ENCODE data around the gene C2CD2.

The C2CD2 gene

DNA sequence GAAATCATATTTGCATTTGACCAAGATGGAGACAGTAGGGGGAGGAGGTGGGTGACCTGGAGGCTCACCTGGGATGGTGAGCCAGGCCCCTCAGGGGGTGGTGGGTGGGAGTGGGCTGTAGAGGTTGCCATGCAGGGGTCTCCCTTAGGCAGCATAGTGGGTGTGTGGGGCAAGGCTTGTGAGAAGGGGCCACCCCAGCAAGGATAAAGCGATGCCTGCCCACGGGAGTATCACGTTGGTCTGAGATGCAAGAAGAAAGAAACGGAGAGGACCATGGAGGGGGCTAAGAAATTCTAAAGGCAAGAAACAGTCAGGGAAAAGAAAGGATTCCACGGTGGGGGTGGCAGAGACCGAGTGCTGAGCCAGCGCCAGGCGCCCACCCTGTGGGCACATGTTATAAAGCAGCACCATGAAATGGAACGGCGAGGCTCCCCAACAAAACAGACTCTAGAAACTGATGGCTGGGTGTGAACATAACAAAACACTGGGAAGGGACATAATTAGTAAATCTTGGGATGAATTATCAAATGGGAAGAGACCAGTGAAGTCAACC, 11.7 kb upstream of the C2CD2 start:
- in situ Hi-C loops (cut with HindIII; ENCODE audit: low sequenced_read_pairs): no loop called here

DNA sequence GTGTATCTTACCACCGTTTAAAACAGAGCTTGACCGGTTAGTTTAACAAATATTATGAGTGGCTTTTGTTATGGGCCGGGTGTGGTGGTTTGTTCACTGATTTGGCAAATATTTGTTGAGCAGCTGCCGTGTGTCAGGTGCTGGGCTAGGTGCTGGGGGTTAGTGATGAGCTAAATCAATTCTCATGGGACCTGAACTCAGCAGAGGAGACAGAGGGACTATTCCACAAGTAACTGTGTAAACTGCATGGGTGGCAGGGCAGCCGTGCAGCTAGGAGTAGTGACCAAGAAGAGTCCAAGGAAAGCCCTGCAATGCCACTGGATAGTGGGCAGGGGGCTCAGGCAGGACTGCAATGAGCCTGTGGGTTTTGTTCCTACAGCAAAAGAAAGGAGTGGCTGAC, 11.2 kb upstream of the C2CD2 start:
- TF ChIP-seq, protein P1, sequence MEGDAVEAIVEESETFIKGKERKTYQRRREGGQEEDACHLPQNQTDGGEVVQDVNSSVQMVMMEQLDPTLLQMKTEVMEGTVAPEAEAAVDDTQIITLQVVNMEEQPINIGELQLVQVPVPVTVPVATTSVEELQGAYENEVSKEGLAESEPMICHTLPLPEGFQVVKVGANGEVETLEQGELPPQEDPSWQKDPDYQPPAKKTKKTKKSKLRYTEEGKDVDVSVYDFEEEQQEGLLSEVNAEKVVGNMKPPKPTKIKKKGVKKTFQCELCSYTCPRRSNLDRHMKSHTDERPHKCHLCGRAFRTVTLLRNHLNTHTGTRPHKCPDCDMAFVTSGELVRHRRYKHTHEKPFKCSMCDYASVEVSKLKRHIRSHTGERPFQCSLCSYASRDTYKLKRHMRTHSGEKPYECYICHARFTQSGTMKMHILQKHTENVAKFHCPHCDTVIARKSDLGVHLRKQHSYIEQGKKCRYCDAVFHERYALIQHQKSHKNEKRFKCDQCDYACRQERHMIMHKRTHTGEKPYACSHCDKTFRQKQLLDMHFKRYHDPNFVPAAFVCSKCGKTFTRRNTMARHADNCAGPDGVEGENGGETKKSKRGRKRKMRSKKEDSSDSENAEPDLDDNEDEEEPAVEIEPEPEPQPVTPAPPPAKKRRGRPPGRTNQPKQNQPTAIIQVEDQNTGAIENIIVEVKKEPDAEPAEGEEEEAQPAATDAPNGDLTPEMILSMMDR (IDR thresholded peaks at IDR 0.05; ENCODE audit: low read depth, low read length): no peak
- no peak for DNase-seq (ENCODE audit: low read depth, low spot score)
- in situ Hi-C loops (cut with HindIII; ENCODE audit: low sequenced_read_pairs): no loop called here
- no peak overlapping the region for H3K4me3 ChIP-seq (ENCODE audit: low read depth, low read length)

More for the DNA sequence above, 11.7 kb upstream of the C2CD2 start:
- TF ChIP-seq, protein P1 (IDR thresholded peaks at IDR 0.05; ENCODE audit: low read depth, low read length): no peak
- DNase-seq (ENCODE audit: low read depth, low spot score): no peak
- no peak overlapping the region for H3K4me3 ChIP-seq (ENCODE audit: low read depth, low read length)

DNA sequence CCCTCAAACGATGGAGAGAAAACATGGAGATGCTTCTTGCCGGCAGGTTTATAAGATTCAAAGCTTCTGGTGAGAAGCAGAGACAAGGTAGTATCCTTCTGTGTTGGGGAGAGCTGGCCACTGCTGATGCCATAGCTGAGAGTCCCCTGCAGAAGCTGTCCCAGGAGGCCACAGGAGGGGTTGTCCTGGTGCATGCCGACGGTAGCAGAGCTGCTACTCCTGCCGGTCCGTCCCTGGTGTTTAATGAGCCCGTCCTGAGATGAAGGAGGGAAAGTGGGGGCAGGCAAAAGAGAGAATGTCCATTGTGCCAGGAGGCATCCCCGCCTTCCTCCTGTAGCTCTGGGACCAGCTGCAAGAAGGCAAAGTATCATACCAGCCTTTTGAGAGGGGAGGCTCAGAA, 10.4 kb upstream of the C2CD2 start:
- in situ Hi-C loops (cut with HindIII; ENCODE audit: low sequenced_read_pairs): no loop called here
- TF ChIP-seq, protein P1 (IDR thresholded peaks at IDR 0.05; ENCODE audit: low read depth, low read length): no peak
- DNase-seq (ENCODE audit: low read depth, low spot score): no peak
- H3K4me3 ChIP-seq (ENCODE audit: low read depth, low read length): no peak overlapping the region

DNA sequence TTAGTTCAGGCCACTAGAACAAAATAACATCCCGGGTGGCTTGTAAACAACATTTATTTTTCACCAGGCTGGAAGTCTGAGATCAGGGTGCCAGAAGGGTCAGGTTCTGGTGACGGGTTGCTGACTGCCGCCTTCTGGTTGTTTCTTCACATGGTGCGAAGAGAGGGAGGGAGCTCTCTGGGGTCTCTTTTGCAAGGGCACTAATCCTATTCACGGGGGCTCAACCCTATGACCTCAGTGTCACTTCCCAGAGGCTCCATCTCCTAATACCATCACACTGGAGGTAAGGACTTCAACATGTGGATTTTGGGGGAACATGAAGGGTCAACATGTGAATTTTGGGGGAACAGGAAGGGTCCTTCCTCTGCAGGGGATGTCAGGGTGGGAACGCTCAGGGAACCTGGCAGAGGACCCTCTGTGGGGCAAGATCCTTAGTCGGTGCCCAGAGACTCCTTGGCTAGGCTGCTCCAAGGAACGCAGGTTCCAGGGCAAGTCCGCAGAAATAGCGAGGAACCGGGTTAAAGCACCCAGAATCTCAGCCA, 8.7 kb upstream of the C2CD2 start:
- no peak for DNase-seq (ENCODE audit: low read depth, low spot score)
- in situ Hi-C loops (cut with HindIII; ENCODE audit: low sequenced_read_pairs): no loop called here
- TF ChIP-seq, protein P1 (IDR thresholded peaks at IDR 0.05; ENCODE audit: low read depth, low read length): no peak
- no peak overlapping the region for H3K4me3 ChIP-seq (ENCODE audit: low read depth, low read length)

DNA sequence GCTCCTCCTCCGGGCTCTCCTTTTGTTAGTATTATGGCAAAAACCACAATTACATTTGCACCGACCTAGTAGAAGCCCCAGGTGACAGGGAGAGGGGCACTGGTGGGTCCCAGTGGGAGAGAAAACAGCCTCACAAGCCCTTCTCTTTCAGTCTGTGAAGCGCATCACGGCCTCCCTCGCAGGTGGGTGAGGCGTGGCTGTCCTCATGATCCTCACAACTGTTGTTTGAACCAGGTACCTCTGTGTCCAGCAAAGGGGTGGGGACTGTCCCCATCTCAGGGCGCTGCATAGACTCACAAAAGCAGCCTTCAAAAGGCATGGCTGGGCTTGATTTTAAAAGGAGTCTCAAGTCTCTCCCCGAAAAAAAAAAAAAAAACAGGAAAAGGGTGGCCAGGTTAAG, 7.9 kb upstream of the C2CD2 start:
- H3K4me3 ChIP-seq (ENCODE audit: low read depth, low read length): no peak overlapping the region
- TF ChIP-seq, protein P1 (IDR thresholded peaks at IDR 0.05; ENCODE audit: low read depth, low read length): no peak
- no peak for DNase-seq (ENCODE audit: low read depth, low spot score)
- in situ Hi-C loops (cut with HindIII; ENCODE audit: low sequenced_read_pairs): no loop called here

DNA sequence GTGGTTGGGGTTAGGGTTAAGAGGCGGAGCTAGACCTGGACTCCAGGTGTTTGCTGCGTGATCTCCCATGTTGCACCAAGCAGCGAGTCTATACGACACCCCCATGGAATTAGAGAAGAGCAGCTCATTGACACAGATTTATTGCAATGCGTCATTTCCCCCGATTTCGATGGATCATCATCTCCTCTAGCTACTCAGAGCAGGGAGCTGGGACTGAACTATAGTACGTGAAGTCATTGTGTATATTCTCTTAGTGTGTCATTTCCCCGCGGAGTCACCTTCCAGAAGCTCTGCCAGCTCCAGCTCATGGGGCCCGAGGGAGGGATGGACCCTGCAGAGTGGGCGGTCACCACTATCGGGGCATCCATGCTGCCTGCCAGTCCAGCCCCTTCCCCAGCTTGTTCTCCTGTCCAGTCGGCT, 7.5 kb upstream of the C2CD2 start:
- TF ChIP-seq, protein P1 (IDR thresholded peaks at IDR 0.05; ENCODE audit: low read depth, low read length): no peak
- in situ Hi-C loops (cut with HindIII; ENCODE audit: low sequenced_read_pairs): no loop called here
- peak; percentile 57 for DNase-seq (ENCODE audit: low read depth, low spot score)
- no peak overlapping the region for H3K4me3 ChIP-seq (ENCODE audit: low read depth, low read length)
